Central memory CD8-positive, alpha-beta T cell (primary cell): ENCODE measurements around the gene GRAMD1B.
A peak's percentile ranks its signal among the peaks of the same experiment; 100 is the strongest.
"Not testable (repeated sequence)": the region's sequence is repeated elsewhere in the genome, so short reads cannot be mapped to it uniquely, and the experiment has no call there.

Source experiments
- ATAC-seq: fragments of 150-1000 bp; cut with Tn5 transposase; replicated peaks from 2 replicates; pipeline ENCODE4 v1.10.0; 2022; ENCODE audit warnings: mild to moderate bottlenecking, moderate FRiP score, moderate number of reproducible peaks; ENCODE audit not compliant: poor library complexity, severe bottlenecking; ENCODE audit errors: extremely low read depth
- DNase-seq, 2 donors: peaks; one replicate each; pipeline ENCODE4 v3.0.0; 2021; ENCODE audit warnings: low spot score in 2 of 2
- H3K27ac Mint-ChIP-seq: one replicate; pipeline ENCODE4 v1.8.0; 2022; ENCODE audit warnings: low read depth, mild to moderate bottlenecking, moderate library complexity, mixed read lengths
- H3K27me3 Mint-ChIP-seq: one replicate; pipeline ENCODE4 v1.8.0; 2022; ENCODE audit warnings: mixed read lengths
- H3K36me3 Mint-ChIP-seq: one replicate; pipeline ENCODE4 v1.8.0; 2022; ENCODE audit warnings: mild to moderate bottlenecking, moderate library complexity, mixed read lengths; ENCODE audit not compliant: insufficient read depth
- H3K4me1 Mint-ChIP-seq: one replicate; pipeline ENCODE4 v1.8.0; 2022; ENCODE audit warnings: mixed read lengths
- H3K4me3 Mint-ChIP-seq: one replicate; pipeline ENCODE4 v1.8.0; 2022; ENCODE audit warnings: mild to moderate bottlenecking, moderate library complexity, mixed read lengths
- H3K9me3 Mint-ChIP-seq: one replicate; pipeline ENCODE4 v1.8.0; 2022; ENCODE audit warnings: mixed read lengths

GRAMD1B gene

GRCh38 chr11:123457187-123457770 lies 27.2 kb downstream of the GRAMD1B start:
- peaks cover 3% of the 10 kb centered on the region for H3K36me3 Mint-ChIP-seq
- H3K4me1 Mint-ChIP-seq, result peaks cover 41% of the 10 kb centered on the region
- DNase-seq, result no peak

GRCh38 chr11:123458501-123458900 lies 28.4 kb downstream of the GRAMD1B start:
- ATAC-seq (no peak), DNase-seq (no peak)
- Mint-ChIP-seq H3K27me3 (no peaks in the 10 kb centered on the region), H3K27ac (no peak overlapping the region), H3K4me1 (peaks cover 41% of the 10 kb centered on the region), H3K36me3 (peaks cover 3% of the 10 kb centered on the region), H3K4me3 (no peak overlapping the region), H3K9me3 (no peaks in the 10 kb centered on the region)

More at GRCh38 chr11:123457187-123457770, 27.2 kb downstream of the GRAMD1B start:
- Mint-ChIP-seq H3K27ac (peak overlapping the region; percentile 94), H3K9me3 (no peaks in the 10 kb centered on the region), H3K4me3 (peak overlapping the region; percentile 21), H3K27me3 (no peaks in the 10 kb centered on the region)
- ATAC-seq, result peak; percentile 50

- Mint-ChIP-seq H3K27me3 (no peaks in the 10 kb centered on the region), H3K4me3 (no peak overlapping the region), H3K27ac (no peak overlapping the region), H3K4me1 (peaks cover 28% of the 10 kb centered on the region), H3K36me3 (peaks cover 3% of the 10 kb centered on the region), H3K9me3 (no peaks in the 10 kb centered on the region)
- DNase-seq (no peak), ATAC-seq (no peak)
Observed at GRCh38 chr11:123460012-123460700, 30.1 kb downstream of the GRAMD1B start.

GRCh38 chr11:123461164-123461563 lies 31.1 kb downstream of the GRAMD1B start:
- Mint-ChIP-seq H3K9me3 (no peaks in the 10 kb centered on the region), H3K4me3 (no peak overlapping the region), H3K36me3 (peaks cover 3% of the 10 kb centered on the region), H3K4me1 (peaks cover 19% of the 10 kb centered on the region), H3K27me3 (no peaks in the 10 kb centered on the region), H3K27ac (no peak overlapping the region)
- ATAC-seq (no peak), DNase-seq (no peak)

- ATAC-seq, H3K9me3 Mint-ChIP-seq, H3K4me1 Mint-ChIP-seq, DNase-seq, H3K4me3 Mint-ChIP-seq, H3K36me3 Mint-ChIP-seq, H3K27me3 Mint-ChIP-seq: not testable (repeated sequence)
- peak overlapping the region; percentile 12 for H3K27ac Mint-ChIP-seq
Observed at GRCh38 chr11:123465667-123466066, 35.6 kb downstream of the GRAMD1B start.

- not testable (repeated sequence) for H3K9me3 Mint-ChIP-seq, ATAC-seq, H3K4me3 Mint-ChIP-seq, H3K36me3 Mint-ChIP-seq, DNase-seq, H3K4me1 Mint-ChIP-seq, H3K27me3 Mint-ChIP-seq
- H3K27ac Mint-ChIP-seq, result peak overlapping the region; percentile 12
Observed at GRCh38 chr11:123466172-123466571, 36.1 kb downstream of the GRAMD1B start.

- no peaks in the 10 kb centered on the region for H3K4me1 Mint-ChIP-seq
- DNase-seq (no peak), ATAC-seq (no peak)
Observed at GRCh38 chr11:123469089-123469488, 39.0 kb downstream of the GRAMD1B start.

GRCh38 chr11:123469586-123469985 lies 39.5 kb downstream of the GRAMD1B start:
- H3K9me3 Mint-ChIP-seq, result no peaks in the 10 kb centered on the region
- DNase-seq, result no peak

More at GRCh38 chr11:123469089-123469488, 39.0 kb downstream of the GRAMD1B start:
- H3K36me3 Mint-ChIP-seq, result no peaks in the 10 kb centered on the region
- H3K27ac Mint-ChIP-seq, result peak overlapping the region; percentile 1
- H3K9me3 Mint-ChIP-seq, result no peaks in the 10 kb centered on the region
- H3K4me3 Mint-ChIP-seq, result no peak overlapping the region
- no peaks in the 10 kb centered on the region for H3K27me3 Mint-ChIP-seq

GRCh38 chr11:123470842-123471241 lies 40.8 kb downstream of the GRAMD1B start:
- ATAC-seq (no peak), DNase-seq (no peak)
- Mint-ChIP-seq H3K36me3 (no peaks in the 10 kb centered on the region), H3K4me3 (no peak overlapping the region), H3K4me1 (no peaks in the 10 kb centered on the region), H3K9me3 (no peaks in the 10 kb centered on the region), H3K27me3 (no peaks in the 10 kb centered on the region), H3K27ac (no peak overlapping the region)

More at GRCh38 chr11:123469586-123469985, 39.5 kb downstream of the GRAMD1B start:
- no peaks in the 10 kb centered on the region for H3K4me1 Mint-ChIP-seq
- H3K36me3 Mint-ChIP-seq, result no peaks in the 10 kb centered on the region
- H3K4me3 Mint-ChIP-seq, result no peak overlapping the region
- no peak for ATAC-seq
- no peaks in the 10 kb centered on the region for H3K27me3 Mint-ChIP-seq
- no peak overlapping the region for H3K27ac Mint-ChIP-seq

- no peak for ATAC-seq
- Mint-ChIP-seq H3K27ac (no peak overlapping the region), H3K4me1 (no peaks in the 10 kb centered on the region), H3K27me3 (no peaks in the 10 kb centered on the region), H3K9me3 (no peaks in the 10 kb centered on the region), H3K36me3 (no peaks in the 10 kb centered on the region), H3K4me3 (no peak overlapping the region)
- DNase-seq, result no peak
Observed at GRCh38 chr11:123472236-123472935, 42.3 kb downstream of the GRAMD1B start.

GRCh38 chr11:123473941-123474677 lies 44.0 kb downstream of the GRAMD1B start:
- Mint-ChIP-seq H3K36me3 (no peaks in the 10 kb centered on the region), H3K4me3 (no peak overlapping the region), H3K27ac (peak overlapping the region; percentile 50), H3K4me1 (peaks cover 13% of the 10 kb centered on the region), H3K9me3 (no peaks in the 10 kb centered on the region), H3K27me3 (no peaks in the 10 kb centered on the region)
- DNase-seq (no peak), ATAC-seq (no peak)

GRCh38 chr11:123474994-123475393 lies 44.9 kb downstream of the GRAMD1B start:
- ATAC-seq (no peak), DNase-seq (no peak)
- Mint-ChIP-seq H3K4me3 (no peak overlapping the region), H3K27ac (no peak overlapping the region), H3K9me3 (no peaks in the 10 kb centered on the region), H3K4me1 (peaks cover 17% of the 10 kb centered on the region), H3K27me3 (no peaks in the 10 kb centered on the region), H3K36me3 (no peaks in the 10 kb centered on the region)
